ENCODE data around the gene GTF3C5. TPM values are rescaled to one million over a fixed set of nuclear protein-coding genes. Genes with fewer than 3 reads are reported as not detected.
"Not testable (repeated sequence)": the region's sequence is repeated elsewhere in the genome, so short reads cannot be mapped to it uniquely, and the experiment has no call there.

Gene GTF3C5
- total RNA-seq, 2 experiments from 2014 or later = 49.0 to 52.4 TPM

DNA sequence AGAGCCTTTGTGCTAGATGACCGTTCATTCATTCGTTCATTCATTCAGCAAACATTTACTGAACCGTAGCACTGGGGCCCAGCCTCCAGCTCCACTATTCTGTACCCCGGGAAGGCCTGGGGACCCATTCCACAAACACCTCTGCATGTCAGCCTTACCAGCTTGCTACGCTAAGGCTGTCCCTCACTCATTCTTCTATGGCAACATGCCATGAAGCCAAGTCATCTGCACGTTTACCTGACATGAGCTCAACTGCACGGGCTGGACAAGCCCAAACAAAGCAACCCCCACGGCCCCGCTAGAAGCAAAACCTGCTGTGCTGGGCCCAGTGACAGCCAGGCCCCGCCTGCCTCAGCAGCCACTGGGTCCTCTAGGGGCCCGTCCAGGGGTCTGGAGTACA is 37.0 kb downstream of the GTF3C5 start:
- intact Hi-C loops (cut with DNase I, micrococcal nuclease) = loop anchor here in 1 of 2 experiments (2.0 kb wide), 1 partner anchor 19 kb away; no protein-coding TSS in a partner anchor
- H3K27ac Mint-ChIP-seq = no peak overlapping the region
- ChIA-PET CTCF (no interaction called here), POLR2A (no interaction called here)
- H3K9me3 ChIP-seq (ENCODE audit: control insufficient read depth in 1 of 2, insufficient read depth in 1 of 2, low read length in 2 of 2) = no peaks in the 10 kb centered on the region
- no peaks in the 10 kb centered on the region for H3K27me3 ChIP-seq (ENCODE audit: control insufficient read depth in 1 of 2, insufficient read depth in 2 of 2, low read length in 2 of 2)
- H3K9me3 Mint-ChIP-seq = no peaks in the 10 kb centered on the region
- no peak overlapping the region for H3K4me3 Mint-ChIP-seq
- no peaks in the 10 kb centered on the region for H3K4me1 Mint-ChIP-seq (ENCODE audit: low read depth)
- no peak overlapping the region for H3K27ac ChIP-seq (ENCODE audit: low read depth in 1 of 2, low read length in 2 of 2)
- H3K4me3 ChIP-seq (ENCODE audit: low read length) = no peak overlapping the region
- no peaks in the 10 kb centered on the region for H3K36me3 ChIP-seq (ENCODE audit: insufficient read depth, low read length)
- ATAC-seq (ENCODE audit: poor library complexity) (no peak), DNase-seq (no peak)
- no peaks in the 10 kb centered on the region for H3K36me3 Mint-ChIP-seq (ENCODE audit: low read depth)
- TF ChIP-seq, protein P1, sequence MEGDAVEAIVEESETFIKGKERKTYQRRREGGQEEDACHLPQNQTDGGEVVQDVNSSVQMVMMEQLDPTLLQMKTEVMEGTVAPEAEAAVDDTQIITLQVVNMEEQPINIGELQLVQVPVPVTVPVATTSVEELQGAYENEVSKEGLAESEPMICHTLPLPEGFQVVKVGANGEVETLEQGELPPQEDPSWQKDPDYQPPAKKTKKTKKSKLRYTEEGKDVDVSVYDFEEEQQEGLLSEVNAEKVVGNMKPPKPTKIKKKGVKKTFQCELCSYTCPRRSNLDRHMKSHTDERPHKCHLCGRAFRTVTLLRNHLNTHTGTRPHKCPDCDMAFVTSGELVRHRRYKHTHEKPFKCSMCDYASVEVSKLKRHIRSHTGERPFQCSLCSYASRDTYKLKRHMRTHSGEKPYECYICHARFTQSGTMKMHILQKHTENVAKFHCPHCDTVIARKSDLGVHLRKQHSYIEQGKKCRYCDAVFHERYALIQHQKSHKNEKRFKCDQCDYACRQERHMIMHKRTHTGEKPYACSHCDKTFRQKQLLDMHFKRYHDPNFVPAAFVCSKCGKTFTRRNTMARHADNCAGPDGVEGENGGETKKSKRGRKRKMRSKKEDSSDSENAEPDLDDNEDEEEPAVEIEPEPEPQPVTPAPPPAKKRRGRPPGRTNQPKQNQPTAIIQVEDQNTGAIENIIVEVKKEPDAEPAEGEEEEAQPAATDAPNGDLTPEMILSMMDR (IDR thresholded peaks at IDR 0.05) = no peak
- no peaks in the 10 kb centered on the region for H3K27me3 Mint-ChIP-seq
- no peaks in the 10 kb centered on the region for H3K4me1 ChIP-seq (ENCODE audit: insufficient read depth, low read length)

DNA sequence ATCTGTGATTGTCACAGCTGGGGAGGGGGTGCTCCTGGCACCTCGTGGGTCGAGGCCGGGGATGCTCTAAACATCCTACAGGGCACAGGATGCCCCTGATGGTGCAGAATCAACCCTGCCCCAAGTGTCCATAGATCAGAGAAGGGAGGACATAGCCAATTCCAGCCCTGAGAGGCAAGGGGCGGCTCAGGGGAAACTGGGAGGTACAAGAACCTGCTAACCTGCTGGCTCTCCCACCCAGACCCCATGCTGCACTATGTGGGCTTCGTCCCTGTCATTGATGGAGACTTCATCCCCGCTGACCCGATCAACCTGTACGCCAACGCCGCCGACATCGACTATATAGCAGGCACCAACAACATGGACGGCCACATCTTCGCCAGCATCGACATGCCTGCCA is 37.6 kb downstream of the GTF3C5 start:
- H3K27me3 Mint-ChIP-seq; POLR2A ChIA-PET; H3K4me3 Mint-ChIP-seq; H3K9me3 Mint-ChIP-seq; DNase-seq; H3K27ac Mint-ChIP-seq; H3K36me3 ChIP-seq (ENCODE audit: insufficient read depth, low read length); H3K27me3 ChIP-seq (ENCODE audit: control insufficient read depth in 1 of 2, insufficient read depth in 2 of 2, low read length in 2 of 2); H3K4me1 ChIP-seq (ENCODE audit: insufficient read depth, low read length); H3K9me3 ChIP-seq (ENCODE audit: control insufficient read depth in 1 of 2, insufficient read depth in 1 of 2, low read length in 2 of 2); H3K27ac ChIP-seq (ENCODE audit: low read depth in 1 of 2, low read length in 2 of 2); H3K4me1 Mint-ChIP-seq (ENCODE audit: low read depth); CTCF ChIA-PET; ATAC-seq (ENCODE audit: poor library complexity); H3K36me3 Mint-ChIP-seq (ENCODE audit: low read depth); H3K4me3 ChIP-seq (ENCODE audit: low read length): not testable (repeated sequence)
- intact Hi-C loops (cut with DNase I, micrococcal nuclease) = loop anchor here in 1 of 2 experiments (2.0 kb wide), 1 partner anchor 18 kb away; no protein-coding TSS in a partner anchor

DNA sequence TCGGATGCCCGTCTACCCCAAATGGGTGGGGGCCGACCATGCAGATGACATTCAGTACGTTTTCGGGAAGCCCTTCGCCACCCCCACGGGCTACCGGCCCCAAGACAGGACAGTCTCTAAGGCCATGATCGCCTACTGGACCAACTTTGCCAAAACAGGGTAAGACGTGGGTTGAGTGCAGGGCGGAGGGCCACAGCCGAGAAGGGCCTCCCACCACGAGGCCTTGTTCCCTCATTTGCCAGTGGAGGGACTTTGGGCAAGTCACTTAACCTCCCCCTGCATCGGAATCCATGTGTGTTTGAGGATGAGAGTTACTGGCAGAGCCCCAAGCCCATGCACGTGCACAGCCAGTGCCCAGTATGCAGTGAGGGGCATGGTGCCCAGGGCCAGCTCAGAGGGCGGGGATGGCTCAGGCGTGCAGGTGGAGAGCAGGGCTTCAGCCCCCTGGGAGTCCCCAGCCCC is 39.7 kb downstream of the GTF3C5 start:
- CTCF ChIA-PET; H3K27ac ChIP-seq (ENCODE audit: low read depth in 1 of 2, low read length in 2 of 2); H3K27ac Mint-ChIP-seq; intact Hi-C loops (cut with DNase I, micrococcal nuclease); H3K27me3 ChIP-seq (ENCODE audit: control insufficient read depth in 1 of 2, insufficient read depth in 2 of 2, low read length in 2 of 2); H3K4me3 Mint-ChIP-seq; ATAC-seq (ENCODE audit: poor library complexity); H3K4me1 ChIP-seq (ENCODE audit: insufficient read depth, low read length); DNase-seq; H3K9me3 ChIP-seq (ENCODE audit: control insufficient read depth in 1 of 2, insufficient read depth in 1 of 2, low read length in 2 of 2); H3K4me1 Mint-ChIP-seq (ENCODE audit: low read depth); POLR2A ChIA-PET; H3K36me3 ChIP-seq (ENCODE audit: insufficient read depth, low read length); H3K36me3 Mint-ChIP-seq (ENCODE audit: low read depth); H3K9me3 Mint-ChIP-seq; H3K27me3 Mint-ChIP-seq; H3K4me3 ChIP-seq (ENCODE audit: low read length): not testable (repeated sequence)

DNA sequence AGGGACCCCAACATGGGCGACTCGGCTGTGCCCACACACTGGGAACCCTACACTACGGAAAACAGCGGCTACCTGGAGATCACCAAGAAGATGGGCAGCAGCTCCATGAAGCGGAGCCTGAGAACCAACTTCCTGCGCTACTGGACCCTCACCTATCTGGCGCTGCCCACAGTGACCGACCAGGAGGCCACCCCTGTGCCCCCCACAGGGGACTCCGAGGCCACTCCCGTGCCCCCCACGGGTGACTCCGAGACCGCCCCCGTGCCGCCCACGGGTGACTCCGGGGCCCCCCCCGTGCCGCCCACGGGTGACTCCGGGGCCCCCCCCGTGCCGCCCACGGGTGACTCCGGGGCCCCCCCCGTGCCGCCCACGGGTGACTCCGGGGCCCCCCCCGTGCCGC is 40.2 kb downstream of the GTF3C5 start:
- H3K4me1 Mint-ChIP-seq (ENCODE audit: low read depth); H3K27ac ChIP-seq (ENCODE audit: low read depth in 1 of 2, low read length in 2 of 2); ATAC-seq (ENCODE audit: poor library complexity); H3K4me3 ChIP-seq (ENCODE audit: low read length); H3K4me3 Mint-ChIP-seq; H3K27me3 ChIP-seq (ENCODE audit: control insufficient read depth in 1 of 2, insufficient read depth in 2 of 2, low read length in 2 of 2); H3K36me3 Mint-ChIP-seq (ENCODE audit: low read depth); H3K36me3 ChIP-seq (ENCODE audit: insufficient read depth, low read length); DNase-seq; H3K27ac Mint-ChIP-seq; H3K9me3 ChIP-seq (ENCODE audit: control insufficient read depth in 1 of 2, insufficient read depth in 1 of 2, low read length in 2 of 2); CTCF ChIA-PET; H3K9me3 Mint-ChIP-seq; POLR2A ChIA-PET; H3K27me3 Mint-ChIP-seq; intact Hi-C loops (cut with DNase I, micrococcal nuclease); H3K4me1 ChIP-seq (ENCODE audit: insufficient read depth, low read length): not testable (repeated sequence)
